Measurements from ENCODE around the gene HIVEP2. TPM values are rescaled to one million over a fixed set of nuclear protein-coding genes. Genes with fewer than 3 reads are reported as not detected.

Gene HIVEP2
- total RNA-seq, 2 donors from 2014 or later = 13.3 to 25.4 TPM

GRCh38 chr6:142820338-142821051, 124.5 kb downstream of the HIVEP2 start:
- DNase-seq (no peak), ATAC-seq (peak in 1 of 2 donors; percentile 10)
- intact Hi-C loops (cut with DNase I) = loop anchor here (10.0 kb wide), 2 partner anchors 64 to 124 kb away; partner anchors contain the start of gene HIVEP2 (in 1 of the 2)

GRCh38 chr6:142819603-142820337, 125.2 kb downstream of the HIVEP2 start:
- ATAC-seq (peak; percentile 39 to 62), DNase-seq (no peak)
- intact Hi-C loops (cut with DNase I) = loop anchor here (10.0 kb wide), 2 partner anchors 65 to 125 kb away; partner anchors contain the start of gene HIVEP2 (in 1 of the 2)

- ATAC-seq = no peak
- intact Hi-C loops (cut with DNase I) = no loop called here
Measured at GRCh38 chr6:142816486-142816885, 128.5 kb downstream of the HIVEP2 start.

GRCh38 chr6:142816031-142816430, 128.9 kb downstream of the HIVEP2 start:
- intact Hi-C loops (cut with DNase I) = no loop called here
- ATAC-seq = no peak
- DNase-seq = no peak

More at GRCh38 chr6:142816486-142816885, 128.5 kb downstream of the HIVEP2 start:
- DNase-seq = no peak

GRCh38 chr6:142811923-142812322, 133.1 kb downstream of the HIVEP2 start:
- intact Hi-C loops (cut with DNase I) = no loop called here
- ATAC-seq = no peak
- DNase-seq = no peak

- DNase-seq (no peak), ATAC-seq (no peak)
- intact Hi-C loops (cut with DNase I) = no loop called here
Measured at GRCh38 chr6:142810952-142811514, 133.9 kb downstream of the HIVEP2 start.

DNA sequence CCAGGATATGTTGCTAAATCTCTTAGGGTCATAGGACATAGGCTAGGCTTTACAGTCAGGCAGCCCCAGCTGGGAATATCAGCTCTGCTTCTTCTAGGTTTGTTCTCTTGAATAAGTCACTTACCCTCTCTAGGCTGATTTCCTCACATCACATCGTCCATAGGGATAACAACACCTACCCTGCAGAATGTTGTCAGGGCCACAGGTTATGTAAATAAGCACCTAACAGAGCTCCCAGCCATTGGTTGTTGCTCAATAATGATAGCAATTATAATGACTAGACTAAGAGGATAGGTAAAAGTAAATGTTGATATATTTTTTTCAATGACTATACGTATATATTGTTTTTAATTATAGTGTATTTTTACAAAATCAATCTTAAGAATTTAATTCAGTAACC, 135.0 kb downstream of the HIVEP2 start:
- intact Hi-C loops (cut with DNase I) = no loop called here
- DNase-seq = no peak
- ATAC-seq = no peak

GRCh38 chr6:142808405-142809061, 136.4 kb downstream of the HIVEP2 start:
- intact Hi-C loops (cut with DNase I) = no loop called here
- no peak for DNase-seq
- ATAC-seq = no peak

DNA sequence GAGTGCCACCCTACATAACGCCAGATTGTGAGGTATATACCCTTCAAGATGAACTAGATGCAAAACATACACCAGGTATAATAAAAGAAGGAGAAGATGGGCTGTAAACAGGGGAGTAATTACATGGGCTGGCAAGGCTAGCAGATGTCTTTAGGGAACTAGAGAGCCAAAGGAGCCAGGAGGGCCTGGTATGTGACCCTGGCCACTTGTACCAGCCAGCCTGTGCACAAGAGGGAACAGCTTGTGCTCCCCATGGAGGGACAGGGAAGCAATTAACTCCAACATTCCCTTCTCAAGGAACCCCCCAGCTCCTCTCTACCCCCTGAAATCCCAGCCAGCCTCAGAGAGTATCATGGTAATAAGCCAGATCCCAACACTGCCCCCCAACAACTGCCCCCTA, 139.9 kb downstream of the HIVEP2 start:
- intact Hi-C loops (cut with DNase I) = no loop called here
- DNase-seq = no peak
- ATAC-seq = peak in 1 of 2 donors; percentile 11

DNA sequence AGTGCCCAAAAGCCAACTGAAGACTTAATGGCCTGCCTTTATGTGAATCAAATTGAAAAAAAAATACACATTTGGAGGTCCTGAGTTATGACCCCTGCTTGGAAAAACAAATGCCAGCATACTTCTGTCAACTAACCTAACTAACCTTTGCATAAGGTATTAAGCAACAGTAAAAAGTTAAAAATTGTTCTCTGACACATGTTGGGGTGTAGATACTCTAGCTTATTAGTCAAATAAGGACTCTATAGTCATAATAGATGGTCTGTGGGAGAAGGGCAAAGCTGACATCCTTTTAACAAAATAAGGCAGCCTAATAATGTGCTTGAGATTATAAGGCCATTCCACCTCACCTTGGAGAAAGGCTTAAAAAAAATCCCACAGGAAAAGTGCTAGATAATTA, 140.5 kb downstream of the HIVEP2 start:
- ATAC-seq (no peak), DNase-seq (no peak)
- intact Hi-C loops (cut with DNase I) = no loop called here

- ATAC-seq = no peak
Measured at GRCh38 chr6:142803495-142804058, 141.4 kb downstream of the HIVEP2 start.

GRCh38 chr6:142803032-142803431, 141.9 kb downstream of the HIVEP2 start:
- peak in 1 of 2 donors; percentile 40 for ATAC-seq
- no peak for DNase-seq
- intact Hi-C loops (cut with DNase I) = no loop called here

More at GRCh38 chr6:142803495-142804058, 141.4 kb downstream of the HIVEP2 start:
- DNase-seq = no peak
- intact Hi-C loops (cut with DNase I) = no loop called here

- peak; percentile 67 to 97 for ATAC-seq
- DNase-seq = no peak
- intact Hi-C loops (cut with DNase I) = no loop called here
Measured at GRCh38 chr6:142802124-142802523, 142.9 kb downstream of the HIVEP2 start.

- intact Hi-C loops (cut with DNase I) = no loop called here
- no peak for ATAC-seq
- DNase-seq = no peak
Measured at GRCh38 chr6:142800240-142800639, 144.7 kb downstream of the HIVEP2 start.

- intact Hi-C loops (cut with DNase I) = no loop called here
- no peak for DNase-seq
Measured at GRCh38 chr6:142799639-142800038, 145.3 kb downstream of the HIVEP2 start.

DNA sequence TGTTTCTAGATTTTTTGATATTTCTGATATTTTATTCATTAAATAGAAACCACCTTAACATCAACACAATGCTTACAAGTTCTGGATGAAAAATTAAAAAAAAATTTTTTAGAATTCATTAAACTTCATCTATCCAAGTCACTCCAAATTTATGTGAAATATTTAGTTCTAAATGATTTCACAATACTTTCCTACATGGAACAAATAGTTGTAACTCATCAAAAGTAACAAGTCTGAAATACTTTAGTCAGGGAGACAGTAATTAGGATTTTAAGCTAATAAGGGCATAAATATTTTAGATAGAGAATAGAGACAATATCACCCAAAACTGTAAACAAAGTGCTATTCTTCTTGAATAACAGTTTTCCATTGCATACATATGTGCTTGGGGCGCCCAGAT, 147.8 kb downstream of the HIVEP2 start:
- intact Hi-C loops (cut with DNase I) = no loop called here
- ATAC-seq = no peak
- no peak for DNase-seq

More at GRCh38 chr6:142799639-142800038, 145.3 kb downstream of the HIVEP2 start:
- no peak for ATAC-seq

DNA sequence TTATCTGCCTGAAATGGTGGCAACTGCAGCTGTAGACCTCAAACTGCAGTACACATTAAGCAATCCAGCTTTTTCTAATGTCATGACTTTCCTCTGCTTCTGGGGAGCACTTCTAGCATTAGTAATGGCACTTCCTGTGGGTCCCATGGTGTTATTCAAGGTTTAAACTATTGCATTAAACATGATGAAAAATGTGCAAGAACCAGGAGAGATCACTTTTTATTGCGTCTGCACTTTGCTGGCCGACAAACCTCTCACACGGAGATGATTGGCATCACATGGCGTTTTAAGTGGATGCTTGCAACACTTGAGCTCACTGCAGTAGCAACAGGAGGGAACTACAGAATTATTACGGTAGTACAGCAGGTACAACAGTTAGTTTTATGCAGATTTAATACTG, 148.4 kb downstream of the HIVEP2 start:
- DNase-seq (no peak), ATAC-seq (peak in 1 of 2 donors; percentile 19)
- intact Hi-C loops (cut with DNase I) = no loop called here

DNA sequence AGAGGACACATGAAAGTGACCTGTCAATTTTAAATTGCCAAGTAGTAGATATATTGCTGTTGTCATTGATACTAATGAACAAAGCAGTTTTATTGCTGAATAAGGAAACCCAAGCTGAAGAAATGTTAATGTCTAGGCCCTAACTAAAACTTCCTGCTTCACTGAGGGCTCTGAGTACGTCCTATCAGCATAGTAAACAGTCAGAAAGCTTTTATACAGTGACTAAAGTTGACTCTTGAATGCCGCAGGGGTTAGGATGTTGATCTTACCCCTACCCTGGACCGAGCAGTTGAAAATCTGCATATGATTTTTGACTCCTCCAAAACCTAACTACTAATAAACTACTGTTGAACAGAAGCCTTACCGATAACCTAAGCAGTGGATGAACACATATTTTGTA, 149.0 kb downstream of the HIVEP2 start:
- DNase-seq (no peak), ATAC-seq (no peak)
- intact Hi-C loops (cut with DNase I) = no loop called here

GRCh38 chr6:142794424-142794823, 150.6 kb downstream of the HIVEP2 start:
- ATAC-seq (no peak), DNase-seq (no peak)
- intact Hi-C loops (cut with DNase I) = no loop called here

Measured in left cardiac atrium (tissue), 4 donors.